Suprapubic skin (tissue), 4 donors: ENCODE results near the gene STRN4. TPM values are rescaled to one million over a fixed set of nuclear protein-coding genes. Genes with fewer than 3 reads are reported as not detected.

Experiments used
- DNase-seq, 2 donors: peaks; one replicate each; pipeline ENCODE4 v3.0.0-alpha.2; 2019; ENCODE audit warnings: low spot score in 2 of 2
- H3K27ac ChIP-seq: fragments of 200-600 bp; sonication (generic); one replicate; pipeline ENCODE4 v1.5.1; 2019
- H3K27me3 ChIP-seq: fragments of 200-600 bp; sonication (generic); one replicate; pipeline ENCODE4 v1.5.1; 2019
- H3K36me3 ChIP-seq: fragments of 200-600 bp; sonication (generic); one replicate; pipeline ENCODE4 v1.5.1; 2019
- H3K4me1 ChIP-seq: fragments of 200-600 bp; sonication (generic); one replicate; pipeline ENCODE4 v1.5.1; 2019
- H3K4me3 ChIP-seq: fragments of 200-600 bp; sonication (generic); one replicate; pipeline ENCODE4 v1.5.1; 2019; ENCODE audit warnings: mild to moderate bottlenecking
- H3K9me3 ChIP-seq: fragments of 200-600 bp; sonication (generic); one replicate; pipeline ENCODE4 v1.5.1; 2019
- EP300 ChIP-seq: sonication (generic); formaldehyde crosslinking; IDR thresholded peaks from one replicate; pipeline ENCODE4 v1.6.1; 2017; ENCODE audit warnings: antibody characterized with exemption
- POLR2A ChIP-seq, 2 donors: fragments of 450-650 bp; IDR thresholded peaks; one replicate each; pipeline ENCODE4 v1.6.1; 2017; ENCODE audit warnings: antibody characterized with exemption in 2 of 2, mild to moderate bottlenecking in 2 of 2, moderate library complexity in 2 of 2
- POLR2AphosphoS5 ChIP-seq, 3 donors: sonication (generic); formaldehyde crosslinking; IDR thresholded peaks; one replicate each; pipeline ENCODE4 v1.6.1; 2017; ENCODE audit warnings: antibody characterized with exemption in 3 of 3
- WGBS: methylation state at CpG from one replicate; pipeline ENCODE4 v1.1.5; 2018; 5-methylcytosine and 5-hydroxymethylcytosine counted together
- total RNA-seq, 4 donors: library from RNA; depleted of rRNA; stranded (reverse); fragments of >200 nt; gene quantifications; one replicate each; pipeline ENCODE4 v1.1.0, GENCODE V29; 2016
- TF ChIP-seq, protein P1 (sequence below), 2 donors: fragments of 200-600 bp in 1 of 2; fragments of 450-650 bp in 1 of 2; sonication (generic) in 1 of 2; IDR thresholded peaks; one replicate each; pipeline ENCODE4 v1.5.1; 2016 to 2019; ENCODE audit warnings: antibody characterized with exemption in 2 of 2, mild to moderate bottlenecking in 1 of 2, moderate library complexity in 1 of 2

The STRN4 gene
- total RNA-seq, 4 donors from 2014 or later = 73.2 to 87.6 (median 81.1) TPM

DNA sequence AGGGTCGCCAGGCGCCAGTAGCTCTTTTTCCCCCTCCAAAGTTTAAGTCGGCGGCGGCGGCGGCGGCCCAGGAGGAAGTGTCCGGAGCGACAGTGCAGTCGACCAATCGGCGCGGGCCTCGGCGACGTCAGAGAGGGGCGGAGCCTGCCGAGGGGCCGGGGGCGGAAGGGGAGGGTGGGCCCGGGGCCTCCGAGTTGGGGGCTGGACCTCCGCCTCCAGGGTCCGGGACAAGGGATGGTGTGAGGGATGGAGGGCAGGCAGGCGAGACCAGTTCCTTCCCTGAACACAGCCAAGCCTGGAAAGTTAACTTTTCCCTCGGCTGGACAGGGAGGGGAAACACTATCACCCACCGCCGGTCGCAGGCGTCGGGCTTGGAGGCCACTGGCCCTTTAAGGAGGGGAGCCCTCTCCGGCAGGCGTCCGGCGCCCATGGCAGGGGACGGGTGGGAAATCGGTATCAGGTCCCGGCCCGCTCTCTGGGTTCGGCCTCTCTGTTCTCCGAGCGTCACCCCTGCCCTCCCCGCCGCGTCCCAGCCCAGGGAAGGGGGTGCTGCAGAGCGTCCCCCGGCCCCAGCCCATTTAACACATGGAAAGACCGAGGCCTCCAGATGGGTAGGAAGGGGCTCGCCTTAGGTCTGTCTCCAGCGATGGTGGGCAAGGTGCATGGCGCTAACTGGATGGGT, 29.1 kb downstream of the STRN4 start, which contains the start of gene PRKD2:
Gene PRKD2, minus strand, starts transcription at position 81 of the 682 bp plus-strand sequence. CDS start 744 bp downstream, outside the sequence.
- H3K9me3 ChIP-seq = no peaks in the 10 kb centered on the region
- peak; percentile 95 to 96 for DNase-seq
- no peaks in the 10 kb centered on the region for H3K27me3 ChIP-seq
- H3K36me3 ChIP-seq = peaks cover 26% of the 10 kb centered on the region
- H3K27ac ChIP-seq = peak within 1 kb of the TSS; percentile 84
- 0% methylated on average over 3 of the region's 52 CpGs for WGBS
- no peak for TF ChIP-seq POLR2A (IDR thresholded peaks at IDR 0.05)
- no peak for TF ChIP-seq EP300
- no peak for TF ChIP-seq POLR2AphosphoS5 (IDR thresholded peaks at IDR 0.05)
- TF ChIP-seq, protein P1, sequence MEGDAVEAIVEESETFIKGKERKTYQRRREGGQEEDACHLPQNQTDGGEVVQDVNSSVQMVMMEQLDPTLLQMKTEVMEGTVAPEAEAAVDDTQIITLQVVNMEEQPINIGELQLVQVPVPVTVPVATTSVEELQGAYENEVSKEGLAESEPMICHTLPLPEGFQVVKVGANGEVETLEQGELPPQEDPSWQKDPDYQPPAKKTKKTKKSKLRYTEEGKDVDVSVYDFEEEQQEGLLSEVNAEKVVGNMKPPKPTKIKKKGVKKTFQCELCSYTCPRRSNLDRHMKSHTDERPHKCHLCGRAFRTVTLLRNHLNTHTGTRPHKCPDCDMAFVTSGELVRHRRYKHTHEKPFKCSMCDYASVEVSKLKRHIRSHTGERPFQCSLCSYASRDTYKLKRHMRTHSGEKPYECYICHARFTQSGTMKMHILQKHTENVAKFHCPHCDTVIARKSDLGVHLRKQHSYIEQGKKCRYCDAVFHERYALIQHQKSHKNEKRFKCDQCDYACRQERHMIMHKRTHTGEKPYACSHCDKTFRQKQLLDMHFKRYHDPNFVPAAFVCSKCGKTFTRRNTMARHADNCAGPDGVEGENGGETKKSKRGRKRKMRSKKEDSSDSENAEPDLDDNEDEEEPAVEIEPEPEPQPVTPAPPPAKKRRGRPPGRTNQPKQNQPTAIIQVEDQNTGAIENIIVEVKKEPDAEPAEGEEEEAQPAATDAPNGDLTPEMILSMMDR (IDR thresholded peaks at IDR 0.05) = no peak
- peak within 1 kb of the TSS; percentile 80 for H3K4me3 ChIP-seq
- peaks cover 43% of the 10 kb centered on the region for H3K4me1 ChIP-seq

DNA sequence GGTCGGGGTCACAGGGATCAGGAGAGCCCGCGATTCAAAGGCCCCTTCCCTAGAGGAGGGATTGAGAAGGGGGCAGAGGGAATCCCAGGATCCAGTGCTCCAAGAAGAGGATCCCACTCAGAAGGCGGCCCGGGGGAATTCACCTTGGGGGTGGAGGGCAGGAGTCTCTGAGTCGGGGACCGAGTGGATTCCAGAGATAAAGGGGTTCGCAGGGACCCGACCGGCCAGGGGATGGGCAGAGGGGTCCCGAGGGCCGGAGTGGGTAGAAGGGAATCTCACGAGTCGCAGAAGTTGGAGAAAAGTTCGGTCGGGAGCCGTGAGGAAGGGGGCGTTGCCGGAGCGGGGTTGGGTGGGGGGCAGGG, 29.6 kb downstream of the STRN4 start:
- Histone ChIP-seq H3K27ac (peak overlapping the region; percentile 84), H3K4me1 (peaks cover 43% of the 10 kb centered on the region), H3K27me3 (no peaks in the 10 kb centered on the region), H3K4me3 (peak overlapping the region; percentile 80), H3K9me3 (no peaks in the 10 kb centered on the region), H3K36me3 (peaks cover 21% of the 10 kb centered on the region)
- DNase-seq = no peak
- 1% methylated on average over 20 of the region's 20 CpGs for WGBS
- TF ChIP-seq POLR2AphosphoS5 (IDR thresholded peaks at IDR 0.05) = no peak
- TF ChIP-seq, protein P1 (IDR thresholded peaks at IDR 0.05) = no peak
- no peak for TF ChIP-seq POLR2A (IDR thresholded peaks at IDR 0.05)
- TF ChIP-seq EP300 = no peak

DNA sequence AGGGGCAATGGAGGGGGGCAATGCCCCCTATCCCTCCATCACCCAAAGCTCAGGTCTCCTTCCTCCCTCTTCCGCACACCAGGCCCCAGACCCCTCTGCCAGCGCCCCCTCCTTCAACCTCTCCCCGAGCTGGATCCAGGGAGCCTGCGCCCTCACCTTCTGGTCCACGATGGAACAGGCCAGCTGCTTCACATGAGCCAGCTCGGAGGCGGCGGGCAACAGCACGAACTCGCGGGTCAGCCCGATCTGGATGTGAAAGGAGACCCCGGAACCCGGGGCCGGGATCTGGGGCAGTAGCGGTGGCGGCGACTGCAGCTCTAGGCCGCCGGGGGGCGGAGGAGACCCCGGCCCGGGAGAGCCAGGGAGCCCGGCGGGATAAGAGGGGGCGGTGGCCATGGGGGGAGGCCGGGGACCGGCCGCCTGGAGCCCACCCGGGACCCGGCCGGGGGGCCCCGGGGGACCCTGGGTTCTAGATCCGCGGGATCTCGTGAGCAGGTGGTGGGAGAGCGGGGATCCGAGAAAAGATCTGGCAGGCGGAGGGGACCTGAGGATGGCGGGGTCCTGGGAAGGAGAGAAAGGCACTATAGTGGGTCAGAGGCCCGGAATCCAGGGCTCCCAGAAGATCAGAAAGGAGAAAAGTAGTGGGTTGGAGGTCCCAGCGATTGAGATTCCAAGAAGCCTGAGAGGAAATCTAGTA, 30.1 kb downstream of the STRN4 start:
- Histone ChIP-seq H3K4me1 (peaks cover 43% of the 10 kb centered on the region), H3K27ac (peak overlapping the region; percentile 84), H3K9me3 (no peaks in the 10 kb centered on the region), H3K27me3 (no peaks in the 10 kb centered on the region), H3K4me3 (peak overlapping the region; percentile 80), H3K36me3 (peaks cover 19% of the 10 kb centered on the region)
- TF ChIP-seq, protein P1 (IDR thresholded peaks at IDR 0.05) = no peak
- TF ChIP-seq POLR2A (IDR thresholded peaks at IDR 0.05) (no peak), POLR2AphosphoS5 (IDR thresholded peaks at IDR 0.05) (no peak), EP300 (no peak)
- DNase-seq = no peak
- WGBS = 0% methylated on average over 38 of the region's 42 CpGs

DNA sequence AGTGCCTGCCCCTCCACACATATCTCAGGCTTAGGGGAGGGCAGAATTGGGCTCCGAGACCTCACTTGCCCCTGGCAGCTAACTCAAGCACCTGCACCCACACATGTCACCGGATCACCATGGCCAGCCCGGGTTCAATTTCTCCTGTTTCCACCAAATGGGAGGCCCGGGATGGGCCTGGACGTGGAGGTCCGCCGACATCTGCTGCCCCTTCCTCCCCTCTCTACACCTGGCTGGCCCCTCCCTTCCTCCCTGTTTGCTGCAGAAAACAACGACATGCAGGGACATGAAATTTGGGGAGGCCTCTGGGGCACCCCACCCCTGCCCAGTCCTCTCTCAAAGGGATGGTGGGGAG, 30.7 kb downstream of the STRN4 start:
- H3K4me3 ChIP-seq = peak overlapping the region; percentile 80
- H3K4me1 ChIP-seq = peaks cover 43% of the 10 kb centered on the region
- no CpG with 5 or more reads among the region's 8 CpGs for WGBS
- no peaks in the 10 kb centered on the region for H3K27me3 ChIP-seq
- TF ChIP-seq, protein P1 (IDR thresholded peaks at IDR 0.05) = no peak
- TF ChIP-seq EP300 (no peak), POLR2A (IDR thresholded peaks at IDR 0.05) (no peak), POLR2AphosphoS5 (IDR thresholded peaks at IDR 0.05) (no peak)
- H3K27ac ChIP-seq = peak overlapping the region; percentile 84
- DNase-seq = no peak
- H3K9me3 ChIP-seq = no peaks in the 10 kb centered on the region
- H3K36me3 ChIP-seq = peaks cover 14% of the 10 kb centered on the region

DNA sequence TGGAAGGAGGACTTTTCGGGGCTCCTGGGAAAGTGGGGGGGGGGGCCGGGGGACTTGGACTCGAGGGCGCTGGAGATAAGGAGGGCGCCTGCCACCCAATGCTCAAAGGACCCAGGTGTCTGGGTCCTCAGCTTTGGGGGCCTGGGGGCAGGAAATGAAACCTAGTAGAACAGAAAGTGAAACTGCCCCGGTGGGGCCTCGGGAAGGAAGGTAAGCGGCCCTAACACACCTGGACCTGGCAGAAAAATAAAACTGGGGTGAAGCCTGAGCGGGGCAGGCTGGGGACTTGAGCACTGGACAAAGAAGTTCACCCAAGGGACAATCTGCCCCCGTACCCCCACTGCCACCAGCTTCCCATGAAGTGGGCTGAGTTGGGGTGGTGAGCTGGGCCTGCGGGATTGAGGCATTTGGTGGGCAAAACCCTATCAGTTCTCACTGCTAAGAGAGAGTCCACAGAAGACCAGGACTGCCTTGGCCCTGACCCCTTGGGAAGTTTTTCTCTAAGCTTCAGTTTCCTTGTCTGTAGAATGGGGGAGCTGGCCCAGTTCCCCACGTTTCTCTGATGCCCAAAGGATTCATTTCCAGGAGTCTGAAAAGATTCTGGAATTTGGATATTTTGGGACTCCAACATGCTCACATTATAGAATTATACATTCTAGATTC, 31.7 kb downstream of the STRN4 start:
- H3K4me1 ChIP-seq = peaks cover 43% of the 10 kb centered on the region
- WGBS = 3% methylated on average over 11 of the region's 12 CpGs
- no peaks in the 10 kb centered on the region for H3K27me3 ChIP-seq
- peak overlapping the region; percentile 82 for H3K27ac ChIP-seq
- H3K36me3 ChIP-seq = peaks cover 10% of the 10 kb centered on the region
- TF ChIP-seq EP300 (no peak), POLR2AphosphoS5 (IDR thresholded peaks at IDR 0.05) (peak in 1 of 3 donors; percentile 27), POLR2A (IDR thresholded peaks at IDR 0.05) (no peak)
- TF ChIP-seq, protein P1 (IDR thresholded peaks at IDR 0.05) = no peak
- H3K9me3 ChIP-seq = no peaks in the 10 kb centered on the region
- peak overlapping the region; percentile 80 for H3K4me3 ChIP-seq
- no peak for DNase-seq
